Measurements from ENCODE around the gene LHFPL5.

Gene LHFPL5

DNA sequence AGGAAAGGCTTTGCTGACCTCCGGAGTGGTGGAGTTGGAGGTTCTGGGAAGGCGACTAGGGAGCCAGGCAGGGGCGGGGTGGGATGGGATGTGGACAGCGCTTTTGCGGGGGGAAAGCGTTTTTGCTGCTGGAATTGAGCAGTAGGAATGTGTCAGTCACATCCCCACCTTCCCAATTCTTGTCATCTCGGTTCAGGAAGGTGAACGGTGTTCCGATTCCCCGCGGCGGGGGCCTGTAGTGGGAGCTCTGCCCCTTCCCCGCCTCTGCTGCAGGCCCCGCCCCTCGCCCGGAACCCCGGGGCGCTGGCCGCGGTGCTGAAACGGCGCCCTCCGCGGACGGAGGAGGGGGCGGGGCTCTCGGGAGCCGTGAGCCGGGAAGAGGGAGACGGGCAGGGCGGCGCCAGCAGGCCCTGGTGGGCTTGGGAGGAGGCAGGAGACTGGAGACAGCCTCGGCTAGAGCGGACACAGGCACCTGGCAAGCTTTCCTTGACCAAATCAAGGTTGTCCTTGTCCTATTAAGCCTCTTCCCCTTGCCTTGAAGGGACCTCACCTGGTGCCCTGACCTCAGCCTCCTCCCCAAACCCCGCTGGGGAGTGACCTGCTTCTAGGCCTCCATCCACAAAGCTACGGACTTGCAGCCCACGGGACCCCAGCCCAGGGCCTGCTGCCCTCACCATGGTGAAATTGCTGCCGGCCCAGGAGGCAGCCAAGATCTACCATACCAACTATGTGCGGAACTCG lies at the start of gene LHFPL5:
TSS of gene LHFPL5 (plus strand) at position 357 of the 741 bp plus-strand sequence. CDS start at position 676, 319 bp downstream.
- peak; percentile 16 for DNase-seq (ENCODE audit: low read depth)

DNA sequence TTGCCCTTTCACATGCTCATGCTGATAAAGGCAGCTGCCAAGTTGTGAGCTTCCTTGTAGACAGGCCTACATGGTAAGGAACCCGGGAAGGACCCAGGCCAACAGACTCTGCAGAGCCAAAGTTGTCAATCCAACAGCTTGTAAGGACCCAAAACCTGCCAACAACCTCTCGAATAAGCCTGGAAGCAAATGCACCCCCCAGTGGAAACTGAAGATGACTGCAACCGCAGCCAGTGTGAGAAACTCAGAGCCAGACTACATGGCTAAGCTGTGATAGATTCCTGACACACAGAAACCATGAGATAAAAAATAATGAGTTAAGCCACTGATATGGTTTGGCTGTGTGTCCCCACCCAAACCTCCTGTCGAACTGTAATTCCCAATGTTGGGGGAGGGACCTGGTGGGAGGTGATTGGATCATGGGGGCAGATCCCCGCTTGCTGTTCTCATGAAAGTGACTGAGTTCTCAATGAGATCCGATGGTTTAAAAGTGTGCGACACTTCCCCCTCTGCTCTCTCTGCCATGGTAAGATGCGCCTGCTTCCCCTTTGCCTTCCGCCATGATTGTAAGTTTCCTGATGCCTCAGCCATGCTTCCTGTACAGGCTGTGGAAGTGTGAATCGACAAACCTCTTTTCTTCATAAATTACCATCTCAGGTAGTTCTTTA lies 47.6 kb upstream of the LHFPL5 start:
- DNase-seq (ENCODE audit: low read depth) = no peak

- DNase-seq (ENCODE audit: low read depth) = no peak
These were observed 45.7 kb upstream of the LHFPL5 start for GRCh38 chr6:35759426-35759825.

GRCh38 chr6:35765739-35766138 lies 39.4 kb upstream of the LHFPL5 start:
- no peak for DNase-seq (ENCODE audit: low read depth)

- no peak for DNase-seq (ENCODE audit: low read depth)
These were observed 35.9 kb upstream of the LHFPL5 start for GRCh38 chr6:35769211-35769610.

DNA sequence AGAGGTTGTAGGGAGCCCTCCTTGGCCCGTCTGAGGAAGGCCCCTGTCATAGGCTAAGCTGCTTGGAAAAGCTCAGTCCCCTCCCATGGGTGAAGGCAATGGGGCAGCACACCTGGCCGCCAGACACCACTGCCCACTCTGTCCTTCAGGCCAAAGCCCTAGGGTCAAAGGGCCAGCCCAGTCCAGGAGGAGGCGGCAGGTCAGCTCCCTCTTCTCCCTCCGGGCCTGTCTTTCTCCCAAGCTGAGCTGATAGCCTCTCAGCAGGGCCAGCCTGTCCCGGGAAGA lies 33.9 kb upstream of the LHFPL5 start:
- DNase-seq (ENCODE audit: low read depth) = no peak

DNA sequence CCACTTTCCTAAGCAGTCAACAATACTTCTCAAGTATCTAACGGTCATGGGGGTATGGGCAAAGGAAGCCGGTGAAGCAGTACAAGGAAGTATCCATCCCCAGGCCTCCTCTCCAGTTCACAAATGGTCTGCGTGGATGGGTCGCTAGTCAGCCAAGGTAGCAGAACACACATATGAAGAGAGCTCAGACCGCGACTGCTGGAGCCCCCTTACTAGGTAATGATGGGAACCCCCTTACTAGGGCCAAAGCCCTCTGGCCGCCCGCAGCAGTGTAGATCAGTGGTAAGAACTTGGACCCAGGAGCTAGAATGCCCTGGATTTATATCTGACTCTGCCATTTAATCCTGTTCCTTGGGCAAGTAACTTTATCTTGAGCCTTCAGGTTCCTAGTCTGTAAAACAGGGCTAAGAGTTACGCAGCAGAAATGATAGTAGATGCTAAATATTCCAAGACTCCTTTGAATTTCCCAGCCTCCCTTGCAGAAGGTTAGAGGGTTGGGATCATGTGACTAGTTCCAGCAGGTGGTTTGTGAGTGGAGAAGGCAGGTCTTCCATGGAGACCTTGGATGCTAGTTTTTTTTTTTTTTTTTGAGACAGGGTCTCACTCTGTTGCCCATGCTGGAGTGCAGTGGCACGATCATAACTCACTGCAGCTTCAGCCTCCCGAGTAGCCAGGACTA lies 30.9 kb upstream of the LHFPL5 start:
- no peak for DNase-seq (ENCODE audit: low read depth)

- no peak for DNase-seq (ENCODE audit: low read depth)
These were observed 30.1 kb upstream of the LHFPL5 start for GRCh38 chr6:35775031-35775430.

DNA sequence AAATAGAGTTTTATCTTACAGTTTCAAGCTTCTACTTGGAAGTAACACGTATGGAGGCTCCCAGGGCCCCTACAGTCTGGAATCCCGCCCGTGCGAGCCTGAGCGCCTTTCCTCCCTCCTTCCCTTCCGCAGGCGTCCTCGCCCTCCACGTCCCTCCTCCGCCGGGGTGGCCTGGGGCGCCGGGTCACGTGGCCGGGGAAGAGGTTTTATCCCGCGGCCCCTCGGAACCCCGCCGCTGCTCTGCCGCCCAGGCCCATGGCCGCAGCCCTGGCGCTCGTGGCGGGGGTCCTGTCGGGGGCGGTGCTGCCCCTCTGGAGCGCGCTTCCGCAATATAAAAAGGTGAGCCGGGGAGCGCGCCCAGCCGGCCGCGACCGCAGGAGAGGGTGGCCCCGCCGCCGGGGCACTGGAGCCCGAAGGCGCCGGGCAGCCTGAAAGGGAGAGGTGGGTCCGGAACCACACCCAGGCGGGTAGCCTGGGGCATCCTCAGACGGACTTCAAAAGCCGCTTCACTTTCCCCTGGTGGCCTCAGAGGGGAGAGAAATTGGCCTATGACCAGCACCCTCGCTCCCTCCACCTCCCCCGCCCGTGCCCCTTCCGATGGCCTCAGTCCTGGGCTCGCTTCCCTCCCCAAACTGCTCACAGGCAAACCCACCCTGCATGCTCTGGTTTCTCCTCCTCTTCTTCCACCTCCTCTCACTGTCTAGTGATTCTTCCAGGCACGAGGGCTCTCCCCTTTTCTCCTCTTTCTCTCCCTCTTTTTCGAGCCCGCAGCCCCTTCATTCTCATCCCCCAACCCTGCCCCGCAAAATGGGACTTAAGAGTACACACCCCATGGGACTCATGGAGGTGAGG lies 28.6 kb upstream of the LHFPL5 start, which contains the start of gene CLPSL2:
TSS of gene CLPSL2 (plus strand) at position 235 of the 852 bp plus-strand sequence. CDS start at position 256, 21 bp downstream.
- no peak for DNase-seq (ENCODE audit: low read depth)

DNA sequence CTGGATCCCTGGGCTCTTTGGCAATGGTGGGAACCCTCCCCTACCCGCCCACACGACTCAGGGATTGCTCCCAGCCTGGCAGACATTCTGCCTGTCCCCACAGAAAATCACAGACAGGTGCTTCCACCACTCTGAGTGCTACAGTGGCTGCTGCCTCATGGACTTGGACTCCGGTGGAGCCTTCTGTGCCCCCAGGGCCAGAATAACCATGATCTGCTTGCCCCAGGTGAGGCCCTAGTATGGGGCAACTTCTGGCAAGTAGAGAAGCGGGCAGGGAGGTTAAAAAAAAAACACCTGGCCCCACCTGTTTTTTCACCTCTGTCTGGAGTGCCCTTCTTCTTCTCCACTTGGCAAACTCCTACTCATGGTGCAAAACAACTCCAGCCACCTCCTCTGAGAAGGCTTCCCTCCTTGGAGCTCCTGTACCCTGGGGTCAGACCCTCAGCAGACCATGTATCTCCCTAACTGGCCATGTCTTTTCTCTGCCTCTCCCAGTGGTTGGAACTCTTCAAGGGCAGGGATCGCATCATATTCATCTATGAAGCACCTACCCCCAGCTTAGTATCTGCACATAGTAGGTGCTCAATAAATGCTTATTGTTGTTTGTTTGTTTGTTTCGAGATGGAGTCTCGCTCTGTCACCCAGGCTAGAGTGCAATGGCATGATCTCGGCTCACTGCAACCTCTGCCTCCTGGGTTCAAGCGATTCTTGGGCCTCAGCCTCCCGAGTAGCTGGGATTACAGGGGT lies 27.6 kb upstream of the LHFPL5 start:
- no peak for DNase-seq (ENCODE audit: low read depth)

DNA sequence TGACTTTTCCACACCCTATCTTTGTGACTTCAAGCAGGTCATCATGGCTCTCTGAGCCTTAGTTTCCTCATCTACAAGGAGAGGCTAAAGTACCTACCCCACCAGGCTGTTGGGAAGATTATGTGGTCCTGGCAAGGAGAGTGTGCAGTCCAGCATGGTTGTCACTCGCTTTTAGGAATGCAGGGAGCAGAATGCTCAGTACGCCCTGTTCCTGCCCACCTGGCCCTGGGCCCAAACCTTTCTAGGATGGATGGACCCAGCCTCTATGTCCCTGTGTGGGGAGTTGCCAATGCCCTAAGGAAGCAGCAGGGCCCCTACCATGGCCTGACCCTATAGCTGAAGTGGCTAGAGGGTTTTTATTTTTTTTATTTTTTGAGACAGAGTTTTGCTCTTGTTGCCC lies 26.7 kb upstream of the LHFPL5 start:
- DNase-seq (ENCODE audit: low read depth) = no peak

GRCh38 chr6:35780719-35781118 lies 24.4 kb upstream of the LHFPL5 start, which contains the start of gene CLPSL1:
Gene CLPSL1, plus strand, starts transcription at chr6:35781019. Its CDS starts 92 bp downstream, at chr6:35781111.
- no peak for DNase-seq (ENCODE audit: low read depth)

DNA sequence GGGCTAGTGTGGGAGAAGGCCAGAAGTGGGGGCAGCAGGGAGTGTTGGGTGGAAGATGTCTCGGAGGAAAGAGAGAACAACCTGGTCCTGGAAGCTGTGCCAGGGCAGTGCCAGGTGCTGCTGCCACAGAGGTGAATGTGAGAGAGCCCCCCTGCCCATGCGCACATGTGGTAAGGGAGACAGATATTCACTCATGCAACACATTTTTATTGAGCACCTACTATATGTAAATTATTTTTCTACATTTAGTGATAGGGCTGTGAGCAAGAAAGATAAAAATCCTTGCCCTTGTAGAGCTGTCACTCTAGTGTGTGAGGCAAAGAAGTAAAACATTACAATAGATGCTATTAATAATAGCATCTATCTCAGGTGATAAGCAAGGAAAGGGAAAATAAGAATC lies 23.9 kb upstream of the LHFPL5 start:
- no peak for DNase-seq (ENCODE audit: low read depth)

- no peak for DNase-seq (ENCODE audit: low read depth)
These were observed 22.7 kb upstream of the LHFPL5 start for GRCh38 chr6:35782424-35782823.

- no peak for DNase-seq (ENCODE audit: low read depth)
These were observed 21.0 kb upstream of the LHFPL5 start for GRCh38 chr6:35784200-35784599.

DNA sequence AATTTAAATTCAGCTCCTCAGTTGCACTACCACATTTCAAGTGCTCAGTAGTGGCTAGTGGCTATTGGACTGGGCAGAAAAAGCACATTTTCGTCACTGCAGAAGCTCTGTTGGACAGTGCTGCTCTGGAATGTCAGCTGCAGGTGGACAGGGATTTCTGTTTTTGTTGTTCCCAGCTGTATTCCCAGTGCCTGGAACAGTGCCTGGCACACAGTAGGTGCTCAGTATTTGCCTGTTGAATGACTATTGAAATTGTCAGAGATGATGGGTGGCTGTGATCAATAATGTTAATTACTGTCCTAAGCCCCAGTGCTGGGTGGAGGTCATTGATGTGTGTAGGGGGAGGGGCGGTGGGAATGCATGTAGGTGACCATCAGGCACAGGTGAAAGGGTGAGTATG lies 18.9 kb upstream of the LHFPL5 start:
- no peak for DNase-seq (ENCODE audit: low read depth)

DNA sequence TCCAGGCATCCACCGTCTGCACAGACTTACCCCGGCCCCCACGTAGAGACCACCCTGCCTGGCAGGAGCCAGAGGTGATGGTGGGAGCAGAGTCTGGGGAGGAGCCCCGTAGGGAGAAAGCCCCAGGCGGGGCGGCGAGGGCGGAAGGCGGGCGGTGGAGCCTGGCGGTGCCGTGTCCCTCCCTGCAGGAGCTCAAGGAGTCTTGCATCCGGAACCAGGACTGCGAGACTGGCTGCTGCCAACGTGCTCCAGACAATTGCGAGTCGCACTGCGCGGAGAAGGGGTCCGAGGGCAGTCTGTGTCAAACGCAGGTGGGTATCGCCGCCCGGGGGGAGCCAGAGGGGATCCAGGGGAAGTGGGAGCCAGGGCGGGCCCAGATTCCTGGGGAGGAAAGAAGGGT lies 18.3 kb upstream of the LHFPL5 start:
- DNase-seq (ENCODE audit: low read depth) = no peak

GRCh38 chr6:35787266-35788218 lies 17.6 kb upstream of the LHFPL5 start:
- DNase-seq (ENCODE audit: low read depth) = no peak

DNA sequence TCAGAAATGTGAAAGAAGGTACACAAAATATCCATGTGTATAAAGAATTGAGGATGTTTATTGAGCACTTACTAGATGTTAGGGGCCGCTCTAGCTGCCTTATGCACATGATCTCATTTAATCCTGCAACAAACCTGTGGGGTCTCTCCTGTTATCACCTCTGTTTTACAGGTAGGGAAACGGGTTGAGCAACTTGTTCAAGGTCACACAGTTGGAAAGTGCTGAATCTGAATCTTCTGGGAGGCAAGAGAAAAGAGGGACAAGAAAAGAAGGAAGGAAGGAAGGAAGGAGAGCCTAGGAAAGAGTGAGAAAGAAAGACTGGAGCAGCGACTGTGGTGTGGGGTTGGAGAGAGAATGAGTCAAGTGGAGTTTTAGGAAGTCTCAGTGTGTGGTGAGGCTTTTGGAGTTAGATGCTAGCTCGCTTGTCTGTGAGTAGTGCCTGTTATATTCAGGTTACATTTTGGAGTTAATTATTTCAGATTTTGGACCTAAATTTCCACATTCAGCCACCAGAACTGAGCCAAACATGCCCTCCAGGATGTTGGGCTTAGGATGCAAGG lies 16.6 kb upstream of the LHFPL5 start:
- no peak for DNase-seq (ENCODE audit: low read depth)

DNA sequence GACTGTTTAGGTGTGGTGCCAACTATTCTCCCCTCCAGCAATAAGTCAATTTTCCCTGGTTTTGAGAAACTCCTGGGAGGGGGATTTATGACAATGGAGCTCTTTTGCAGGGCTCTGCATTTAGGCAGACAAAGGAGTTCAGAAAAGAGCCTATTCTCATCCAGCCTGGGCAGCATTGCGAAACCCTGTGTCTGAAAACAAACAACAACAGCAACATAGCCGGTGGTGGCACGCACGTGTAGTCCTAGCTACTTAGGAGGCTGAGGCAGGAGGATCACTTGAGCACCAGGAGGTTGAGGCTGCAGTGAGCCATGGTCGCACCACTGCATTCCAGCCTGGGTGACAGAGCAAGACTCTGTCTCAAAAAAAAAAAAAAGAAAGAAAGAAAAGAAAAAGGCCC lies 14.5 kb upstream of the LHFPL5 start:
- no peak for DNase-seq (ENCODE audit: low read depth)
